Measurements from ENCODE around the gene SLC7A8.

SLC7A8 gene

GRCh38 chr14:23130871-23131270 is 52.6 kb downstream of the SLC7A8 start:
- DNase-seq (ENCODE audit: low read depth): no peak

GRCh38 chr14:23129759-23130316 is 53.6 kb downstream of the SLC7A8 start:
- DNase-seq (ENCODE audit: low read depth): no peak

GRCh38 chr14:23128969-23129758 is 54.3 kb downstream of the SLC7A8 start:
- DNase-seq (ENCODE audit: low read depth): no peak

- no peak for DNase-seq (ENCODE audit: low read depth)
Measured at GRCh38 chr14:23127861-23128260, 55.6 kb downstream of the SLC7A8 start.

GRCh38 chr14:23126548-23127278 is 56.7 kb downstream of the SLC7A8 start:
- DNase-seq (ENCODE audit: low read depth): no peak

DNA sequence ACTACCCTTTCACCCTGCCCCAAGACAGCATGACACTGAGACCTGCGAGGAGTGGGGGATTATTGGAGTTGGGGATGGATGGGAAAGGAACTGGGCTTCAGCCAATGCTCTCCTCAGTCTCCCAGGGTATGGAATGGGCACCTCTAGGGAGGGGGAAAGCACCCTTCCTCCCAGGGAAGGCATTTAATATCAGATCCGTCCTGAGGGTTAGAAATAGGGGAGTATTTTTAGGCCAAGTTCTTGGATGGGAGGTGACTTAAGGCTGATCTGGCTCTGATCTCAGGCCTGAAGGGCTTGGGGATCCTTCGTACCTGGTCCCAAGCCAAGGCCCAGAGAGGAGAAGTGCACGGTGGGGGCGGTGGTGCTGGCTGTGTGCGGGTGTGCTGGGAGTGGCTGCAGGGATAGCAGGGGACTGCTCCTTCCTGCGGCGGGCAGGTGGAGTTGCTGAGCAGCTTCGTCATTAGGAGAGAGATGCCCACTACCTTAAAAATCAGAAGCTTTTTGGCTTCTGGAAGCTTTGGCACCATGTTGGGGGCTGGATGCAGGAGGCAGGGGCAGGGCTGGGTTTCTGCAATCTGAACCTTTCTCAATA is 57.4 kb downstream of the SLC7A8 start:
- no peak for DNase-seq (ENCODE audit: low read depth)

DNA sequence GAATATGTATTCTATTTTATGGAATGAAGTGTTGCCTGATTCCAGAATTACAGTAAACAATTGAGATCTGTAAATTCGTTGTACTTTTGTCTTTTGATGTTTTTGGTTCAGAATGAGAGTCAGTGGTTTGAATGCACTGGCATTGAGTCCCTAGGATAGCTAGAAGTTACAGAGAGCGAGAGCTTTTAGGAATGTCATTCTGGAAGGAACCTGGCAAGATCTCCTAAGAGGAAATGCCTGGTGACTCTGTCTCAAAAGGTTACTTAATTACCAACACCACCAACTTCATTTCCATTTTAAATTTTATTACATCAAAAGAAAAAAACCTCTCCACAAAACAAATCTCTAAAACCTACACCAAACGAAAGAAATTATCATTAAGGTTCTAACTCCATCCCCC is 58.4 kb downstream of the SLC7A8 start:
- DNase-seq (ENCODE audit: low read depth): no peak

DNA sequence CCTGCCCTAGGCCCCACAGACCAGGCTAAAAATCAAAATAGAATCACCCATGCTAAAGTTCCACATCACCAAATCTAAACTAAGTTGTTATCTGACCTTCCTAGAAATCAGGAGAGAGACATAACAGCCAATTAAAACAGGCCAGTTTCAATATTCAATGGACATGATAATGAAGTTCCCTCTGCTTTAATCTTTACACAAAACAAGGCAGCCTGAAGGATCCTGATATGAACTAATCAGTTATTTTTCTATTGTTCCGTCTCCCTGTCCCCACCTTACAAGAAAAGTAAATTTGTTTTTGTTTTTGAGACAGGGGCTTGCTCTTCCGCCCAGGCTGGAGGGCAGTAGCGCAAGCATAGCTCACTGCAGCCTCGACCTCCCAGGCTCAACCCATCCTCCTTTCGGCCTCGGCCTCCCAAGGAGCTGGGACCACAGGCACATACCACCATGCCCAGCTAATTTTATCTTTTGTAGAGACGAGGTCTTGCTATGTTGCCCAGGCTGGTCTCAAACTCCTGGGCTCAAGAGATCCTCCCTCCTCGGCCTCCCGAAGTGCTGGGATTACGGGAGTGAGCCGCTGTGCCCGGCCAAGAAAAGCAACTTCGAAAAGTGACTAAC is 59.0 kb downstream of the SLC7A8 start:
- DNase-seq (ENCODE audit: low read depth): no peak

GRCh38 chr14:23123419-23123818 is 60.0 kb downstream of the SLC7A8 start:
- DNase-seq (ENCODE audit: low read depth): no peak

- no peak for DNase-seq (ENCODE audit: low read depth)
Measured at GRCh38 chr14:23122086-23122485, 61.4 kb downstream of the SLC7A8 start.

DNA sequence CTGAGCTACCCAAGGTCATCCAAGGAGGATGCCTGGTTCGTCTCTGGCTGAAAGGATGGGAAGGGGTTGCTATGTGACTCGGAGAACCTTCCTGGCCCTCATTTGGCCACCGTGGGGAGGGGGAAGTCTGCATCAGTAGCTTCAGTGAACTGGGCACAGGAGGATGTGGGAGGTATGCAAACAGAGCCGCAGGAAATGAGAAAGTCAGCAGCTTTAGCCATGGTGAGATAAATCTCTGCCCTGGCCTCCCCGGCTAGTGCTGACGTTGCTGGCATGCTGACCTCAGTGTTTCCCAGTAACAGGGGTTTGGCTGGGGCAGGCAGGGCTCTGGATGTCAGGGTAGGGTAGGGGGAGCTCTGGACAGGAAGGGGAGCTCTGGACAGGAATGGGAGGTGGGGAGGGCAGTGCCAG is 62.1 kb downstream of the SLC7A8 start:
- DNase-seq (ENCODE audit: low read depth): no peak

DNA sequence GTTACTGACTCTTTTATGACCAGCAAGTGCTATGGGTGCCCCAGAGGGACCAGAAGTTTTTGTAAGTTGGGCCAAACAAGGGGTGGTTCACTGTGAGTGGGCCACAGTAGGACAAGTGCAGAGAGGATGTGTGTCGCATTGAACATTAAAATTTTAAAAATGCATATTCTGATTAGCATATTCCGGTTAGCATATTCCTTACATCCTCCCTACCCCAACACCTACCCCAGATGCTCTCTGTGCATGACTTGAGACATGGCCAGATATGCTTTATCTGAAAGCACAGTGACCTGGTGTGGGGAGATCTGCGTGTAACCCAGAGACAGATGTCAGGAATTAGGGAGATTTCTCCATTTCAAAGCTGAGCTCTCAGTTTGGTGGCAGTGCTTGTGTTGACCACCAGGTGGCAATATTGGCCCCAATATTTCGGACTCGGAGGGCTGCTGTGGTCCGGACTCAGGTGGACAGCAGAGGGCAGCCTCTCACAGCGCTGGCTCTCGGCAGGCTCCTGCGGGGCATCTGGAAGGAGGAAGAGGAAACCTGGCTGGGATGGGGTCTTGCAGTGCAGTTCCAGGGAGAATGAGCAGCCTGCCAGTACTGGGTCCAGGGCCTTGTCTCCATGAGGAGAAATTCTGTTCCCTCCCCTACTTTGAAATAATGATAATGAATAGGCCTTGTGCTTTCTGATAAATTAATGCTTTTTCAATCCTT is 62.8 kb downstream of the SLC7A8 start:
- peak; percentile 74 for DNase-seq (ENCODE audit: low read depth)

DNA sequence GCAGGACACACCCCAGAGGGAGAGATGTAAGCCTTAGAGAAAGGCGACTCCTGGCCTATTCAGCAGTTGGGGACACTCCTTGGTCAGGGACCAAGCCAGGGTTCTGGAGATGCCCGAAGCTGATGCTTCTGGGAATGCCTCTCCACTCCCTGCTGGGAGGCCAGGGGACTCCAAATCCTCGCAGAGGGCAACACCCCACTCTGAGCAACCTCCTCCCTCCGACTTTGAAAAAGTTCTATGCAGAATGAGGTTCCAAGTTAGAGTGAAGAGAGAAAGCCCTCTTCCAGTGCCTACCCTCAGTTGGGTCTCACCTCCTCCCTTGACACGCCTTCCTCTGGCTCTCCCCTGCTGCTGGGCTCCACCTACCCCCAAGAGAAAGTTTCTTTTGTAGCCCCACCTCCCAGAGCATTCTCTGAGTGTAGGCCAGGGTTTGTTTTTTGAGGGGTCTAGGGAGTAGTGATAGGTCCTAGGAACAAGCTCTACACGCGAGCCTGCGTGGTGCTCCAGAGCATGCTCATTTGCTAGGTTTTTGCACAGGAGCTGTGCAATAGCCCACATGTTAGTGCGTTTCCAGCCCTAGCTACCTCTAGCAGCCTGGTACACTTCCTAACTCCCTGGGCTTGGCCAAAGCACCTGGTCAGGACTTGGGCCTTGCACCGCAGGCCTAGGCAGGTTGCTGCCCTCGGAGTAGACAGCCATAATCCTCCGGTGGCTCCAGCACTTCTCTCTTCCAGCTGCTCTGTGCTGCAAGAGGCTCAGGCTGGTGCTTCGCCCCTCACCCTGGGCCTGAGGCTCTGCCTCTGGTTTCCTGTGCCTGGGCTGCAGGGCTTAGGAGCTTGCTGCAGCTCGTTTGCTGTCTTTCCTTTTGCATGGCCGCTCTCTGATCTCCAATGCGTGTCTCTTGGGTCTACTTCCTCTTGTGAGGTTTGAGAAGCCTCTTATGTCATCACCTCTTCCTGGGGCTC is 63.8 kb downstream of the SLC7A8 start:
- DNase-seq (ENCODE audit: low read depth): no peak

- DNase-seq (ENCODE audit: low read depth): no peak
Measured at GRCh38 chr14:23118506-23119362, 64.7 kb downstream of the SLC7A8 start, which contains the start of gene CEBPE. TSS of gene CEBPE (minus strand) at chr14:23119255. CDS start at chr14:23119091, 164 bp downstream.

DNA sequence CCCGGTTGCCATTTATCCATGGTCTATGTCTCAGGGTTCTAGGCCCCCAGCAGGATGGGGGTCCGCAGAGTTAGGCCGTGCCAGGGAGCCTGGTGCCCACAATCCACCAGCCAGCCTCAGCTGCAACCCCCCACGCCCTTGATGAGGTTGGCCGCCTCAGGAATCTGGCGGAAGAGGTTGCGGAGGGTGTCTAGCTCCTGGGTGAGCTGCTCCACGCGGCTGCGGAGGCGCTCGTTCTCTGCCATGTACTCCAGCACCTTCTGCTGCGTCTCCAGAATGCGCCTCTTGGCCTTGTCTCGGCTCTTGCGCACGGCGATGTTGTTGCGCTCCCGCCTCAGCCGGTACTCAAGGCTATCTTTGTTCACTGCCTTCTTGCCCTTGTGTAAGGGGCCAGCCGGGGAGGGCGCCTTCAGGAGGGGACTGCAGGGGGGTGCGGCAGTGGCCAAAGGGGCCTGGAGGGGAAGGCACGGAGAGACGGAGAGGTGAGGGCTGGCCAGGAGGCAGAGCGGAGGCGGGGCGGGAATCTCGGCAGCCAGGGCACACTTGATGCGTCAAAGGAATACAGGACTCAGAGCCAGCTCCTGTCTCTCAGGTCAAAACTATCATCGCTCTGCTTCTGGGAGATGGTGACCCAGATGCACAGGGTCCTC is 66.0 kb downstream of the SLC7A8 start:
- DNase-seq (ENCODE audit: low read depth): no peak

GRCh38 chr14:23115918-23116317 is 67.5 kb downstream of the SLC7A8 start:
- DNase-seq (ENCODE audit: low read depth): no peak

DNA sequence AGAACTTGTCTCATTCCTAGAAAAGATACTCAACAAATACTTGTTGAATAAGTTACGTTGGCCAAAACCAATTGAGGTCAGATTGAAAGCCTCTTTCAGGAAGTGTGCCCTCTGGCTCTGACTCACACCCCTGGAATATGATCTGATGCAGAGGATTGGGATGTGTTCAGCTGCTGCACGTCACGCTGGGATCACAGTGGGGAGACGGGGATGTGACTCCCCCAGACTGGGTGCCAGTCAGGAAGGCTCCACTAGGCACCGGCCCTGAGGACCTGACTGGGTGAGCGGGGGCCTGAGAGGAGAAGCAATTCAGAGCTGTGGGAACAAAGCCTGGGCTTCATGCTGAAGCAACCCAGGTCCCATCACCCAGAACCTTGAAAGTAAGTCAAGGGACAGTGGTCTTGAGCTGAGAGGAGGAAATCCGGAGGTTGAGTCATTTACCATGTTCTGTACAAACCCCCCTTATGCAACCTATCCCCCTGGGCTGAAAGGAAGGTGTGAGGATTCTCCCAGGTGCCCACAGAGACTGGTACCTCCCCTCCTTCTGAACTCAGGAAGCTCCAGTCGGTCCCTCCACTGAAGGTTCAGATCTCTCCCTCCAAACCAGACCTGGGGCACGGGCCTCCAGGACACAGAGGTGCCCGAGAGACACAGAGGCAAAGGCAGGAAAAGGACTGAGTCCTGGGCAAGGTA is 68.3 kb downstream of the SLC7A8 start:
- DNase-seq (ENCODE audit: low read depth): peak; percentile 95

DNA sequence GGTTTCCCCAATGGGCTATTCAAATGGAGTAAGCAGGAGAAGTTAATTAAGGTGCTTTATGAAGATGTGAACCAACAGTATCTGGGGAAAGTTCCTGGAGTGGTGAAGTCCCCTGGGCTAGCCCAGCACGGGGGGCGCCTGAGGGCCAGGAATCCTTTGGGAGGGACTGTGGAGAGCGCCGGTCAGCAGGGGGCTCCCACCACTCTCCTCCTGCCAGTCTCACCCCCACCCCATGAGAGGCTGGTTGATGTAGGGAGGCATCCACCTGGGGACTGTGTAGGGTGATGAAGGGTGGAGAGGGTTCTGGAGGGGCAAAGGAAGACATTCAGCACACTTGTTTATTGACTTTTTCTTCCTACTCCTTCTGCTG is 68.8 kb downstream of the SLC7A8 start:
- DNase-seq (ENCODE audit: low read depth): no peak
